Nephron (organoid): Measurements from ENCODE around the gene KLHL3.

ENCODE experiments used
- H3K27ac Mint-ChIP-seq, 3 experiments: 2 replicates each; pipeline ENCODE4 v1.8.0; 2020; ENCODE audit warnings: mixed read lengths in 3 of 3, mild to moderate bottlenecking in 2 of 3, moderate library complexity in 1 of 3
- H3K27me3 Mint-ChIP-seq: 2 replicates; pipeline ENCODE4 v1.8.0; 2021; ENCODE audit warnings: low read depth, mild to moderate bottlenecking, moderate library complexity, mixed read lengths
- H3K36me3 Mint-ChIP-seq: 2 replicates; pipeline ENCODE4 v1.8.0; 2020; ENCODE audit warnings: low read depth, mixed read lengths
- H3K4me1 Mint-ChIP-seq: 2 replicates; pipeline ENCODE4 v1.8.0; 2020; ENCODE audit warnings: mixed read lengths
- H3K4me3 Mint-ChIP-seq, 3 experiments: 2 replicates each; pipeline ENCODE4 v1.8.0; 2020; ENCODE audit warnings: mild to moderate bottlenecking in 3 of 3, mixed read lengths in 3 of 3, moderate library complexity in 2 of 3
- H3K9me3 Mint-ChIP-seq: 2 replicates; pipeline ENCODE4 v1.8.0; 2020; ENCODE audit warnings: mixed read lengths
- CTCF ChIP-seq, 3 experiments: fragments of 200-600 bp; sonication (generic); IDR thresholded peaks; one replicate each; pipeline ENCODE4 v1.5.0; 2021; ENCODE audit warnings: antibody characterized with exemption in 3 of 3; ENCODE audit not compliant: unreplicated experiment in 3 of 3

KLHL3 gene

GRCh38 chr5:137733006-137733405, 2.9 kb downstream of the KLHL3 start:
- TF ChIP-seq CTCF (IDR thresholded peaks at IDR 0.05; ENCODE audit: unreplicated experiment in 3 of 3), result no peak
- Mint-ChIP-seq H3K4me3 (peak overlapping the region in 2 of 3 experiments; percentile 31 to 67), H3K36me3 (no peaks in the 10 kb centered on the region), H3K27ac (peak overlapping the region in 2 of 3 experiments; percentile 43 to 79), H3K27me3 (no peaks in the 10 kb centered on the region), H3K4me1 (peaks cover 7% of the 10 kb centered on the region), H3K9me3 (peaks cover 4% of the 10 kb centered on the region)

GRCh38 chr5:137731176-137731575, 4.7 kb downstream of the KLHL3 start:
- H3K36me3 Mint-ChIP-seq, result no peaks in the 10 kb centered on the region
- H3K27me3 Mint-ChIP-seq, result no peaks in the 10 kb centered on the region
- H3K27ac Mint-ChIP-seq, result no peak overlapping the region
- no peaks in the 10 kb centered on the region for H3K9me3 Mint-ChIP-seq
- H3K4me1 Mint-ChIP-seq, result peaks cover 7% of the 10 kb centered on the region
- no peak for TF ChIP-seq CTCF (IDR thresholded peaks at IDR 0.05; ENCODE audit: unreplicated experiment in 3 of 3)
- H3K4me3 Mint-ChIP-seq, result no peak overlapping the region

- TF ChIP-seq CTCF (IDR thresholded peaks at IDR 0.05; ENCODE audit: unreplicated experiment in 3 of 3), result no peak
- Mint-ChIP-seq H3K4me3 (no peak overlapping the region), H3K27me3 (no peaks in the 10 kb centered on the region), H3K36me3 (no peaks in the 10 kb centered on the region), H3K9me3 (no peaks in the 10 kb centered on the region), H3K27ac (no peak overlapping the region), H3K4me1 (peaks cover 7% of the 10 kb centered on the region)
Measured at GRCh38 chr5:137730336-137730735, 5.6 kb downstream of the KLHL3 start.

GRCh38 chr5:137728048-137728447, 7.8 kb downstream of the KLHL3 start:
- H3K36me3 Mint-ChIP-seq, result no peaks in the 10 kb centered on the region
- no peak overlapping the region for H3K4me3 Mint-ChIP-seq
- no peaks in the 10 kb centered on the region for H3K9me3 Mint-ChIP-seq
- H3K27me3 Mint-ChIP-seq, result no peaks in the 10 kb centered on the region
- H3K27ac Mint-ChIP-seq, result no peak overlapping the region
- peaks cover under 1% of the 10 kb centered on the region for H3K4me1 Mint-ChIP-seq
- no peak for TF ChIP-seq CTCF (IDR thresholded peaks at IDR 0.05; ENCODE audit: unreplicated experiment in 3 of 3)

GRCh38 chr5:137727623-137728022, 8.3 kb downstream of the KLHL3 start:
- H3K27ac Mint-ChIP-seq, result no peak overlapping the region
- no peak for TF ChIP-seq CTCF (IDR thresholded peaks at IDR 0.05; ENCODE audit: unreplicated experiment in 3 of 3)
- H3K27me3 Mint-ChIP-seq, result no peaks in the 10 kb centered on the region
- H3K9me3 Mint-ChIP-seq, result no peaks in the 10 kb centered on the region
- H3K4me1 Mint-ChIP-seq, result no peaks in the 10 kb centered on the region
- H3K4me3 Mint-ChIP-seq, result no peak overlapping the region
- H3K36me3 Mint-ChIP-seq, result no peaks in the 10 kb centered on the region

DNA sequence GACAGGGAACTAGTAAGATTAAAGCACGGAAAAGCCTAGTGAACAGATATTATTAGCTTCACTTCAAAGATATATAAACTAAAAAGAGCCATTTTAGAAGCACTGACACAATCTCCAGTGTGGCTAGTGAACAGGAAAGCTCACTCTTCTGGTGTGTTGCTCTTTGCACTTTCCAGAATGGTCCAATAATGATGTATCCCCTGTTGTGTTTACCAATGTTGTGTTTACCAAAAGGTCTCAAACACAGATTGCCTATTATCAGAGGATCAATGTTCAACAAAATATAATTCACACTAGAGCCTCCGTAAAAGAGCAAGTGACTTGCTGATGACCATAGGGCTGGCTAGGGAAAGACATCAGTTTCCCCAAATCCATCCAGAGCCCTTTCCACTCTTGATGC, 11.6 kb downstream of the KLHL3 start:
- Mint-ChIP-seq H3K9me3 (no peaks in the 10 kb centered on the region), H3K4me1 (no peaks in the 10 kb centered on the region), H3K4me3 (no peak overlapping the region), H3K27ac (no peak overlapping the region), H3K27me3 (no peaks in the 10 kb centered on the region), H3K36me3 (peaks cover 3% of the 10 kb centered on the region)
- TF ChIP-seq CTCF (IDR thresholded peaks at IDR 0.05; ENCODE audit: unreplicated experiment in 3 of 3), result no peak
